Measurements from ENCODE around the gene CD69. TPM values are rescaled to one million over a fixed set of nuclear protein-coding genes. Genes with fewer than 3 reads are reported as not detected.

Gene CD69
- total RNA-seq, 1 donor from 2014 or later, result 0.78 TPM

DNA sequence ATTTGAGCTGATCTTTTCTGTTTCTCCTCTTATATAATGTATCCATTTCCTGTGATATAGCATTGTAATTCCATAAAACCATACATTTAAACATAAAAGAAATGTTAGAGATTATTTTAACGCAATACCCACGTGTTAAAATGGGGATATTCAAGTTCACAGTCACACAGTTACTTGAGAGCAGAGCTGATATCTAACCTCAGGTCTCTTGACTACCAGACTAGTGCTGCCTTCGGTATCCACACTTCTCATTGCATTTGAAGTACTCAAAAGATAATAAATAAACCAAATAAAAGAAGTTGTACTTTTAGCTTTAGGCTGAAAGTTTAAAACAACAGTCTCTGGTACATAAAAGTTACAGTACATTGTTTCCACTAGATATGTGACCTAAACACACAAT is 30.7 kb downstream of the CD69 start:
- H3K27me3 Mint-ChIP-seq (ENCODE audit: low read depth), result no peaks in the 10 kb centered on the region
- TF ChIP-seq CTCF (IDR thresholded peaks at IDR 0.05; ENCODE audit: unreplicated experiment), result no peak
- no peaks in the 10 kb centered on the region for H3K36me3 Mint-ChIP-seq
- H3K27ac Mint-ChIP-seq, result no peak overlapping the region
- no peak overlapping the region for H3K4me3 Mint-ChIP-seq
- no peak for DNase-seq (ENCODE audit: low spot score in 2 of 2, unreplicated experiment in 2 of 2)
- H3K4me1 Mint-ChIP-seq, result peaks cover 2% of the 10 kb centered on the region
- H3K9me3 Mint-ChIP-seq, result no peaks in the 10 kb centered on the region

DNA sequence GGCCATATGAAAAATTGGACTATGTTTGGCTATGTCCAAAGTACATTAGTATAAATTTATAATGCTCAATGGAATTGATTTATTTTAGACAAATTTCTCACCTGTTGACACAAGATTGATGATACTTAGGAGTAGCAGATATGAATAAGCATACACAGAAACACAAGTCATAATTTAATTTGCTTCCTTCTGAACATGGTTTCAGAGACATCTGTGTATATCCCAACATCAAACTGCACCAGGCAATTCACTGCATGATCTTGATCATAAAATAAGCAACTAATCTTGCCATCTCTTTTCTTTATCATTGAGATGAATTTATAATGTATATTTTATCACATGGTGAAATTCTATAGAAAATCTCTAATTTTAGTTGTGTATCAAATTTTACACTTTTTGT is 31.6 kb downstream of the CD69 start:
- Mint-ChIP-seq H3K27me3 (ENCODE audit: low read depth) (no peaks in the 10 kb centered on the region), H3K36me3 (no peaks in the 10 kb centered on the region), H3K9me3 (peaks cover 5% of the 10 kb centered on the region), H3K4me1 (peaks cover 2% of the 10 kb centered on the region), H3K4me3 (no peak overlapping the region), H3K27ac (no peak overlapping the region)
- TF ChIP-seq CTCF (IDR thresholded peaks at IDR 0.05; ENCODE audit: unreplicated experiment), result no peak
- no peak for DNase-seq (ENCODE audit: low spot score in 2 of 2, unreplicated experiment in 2 of 2)

GRCh38 chr12:9727813-9728212 is 32.9 kb downstream of the CD69 start:
- no peak overlapping the region for H3K27ac Mint-ChIP-seq
- H3K9me3 Mint-ChIP-seq, result peaks cover 6% of the 10 kb centered on the region
- H3K27me3 Mint-ChIP-seq (ENCODE audit: low read depth), result no peaks in the 10 kb centered on the region
- no peak for TF ChIP-seq CTCF (IDR thresholded peaks at IDR 0.05; ENCODE audit: unreplicated experiment)
- H3K36me3 Mint-ChIP-seq, result no peaks in the 10 kb centered on the region
- no peak for DNase-seq (ENCODE audit: low spot score in 2 of 2, unreplicated experiment in 2 of 2)
- H3K4me1 Mint-ChIP-seq, result peaks cover 5% of the 10 kb centered on the region
- no peak overlapping the region for H3K4me3 Mint-ChIP-seq

- no peak for DNase-seq (ENCODE audit: low spot score in 2 of 2, unreplicated experiment in 2 of 2)
- peaks cover 6% of the 10 kb centered on the region for H3K9me3 Mint-ChIP-seq
- H3K4me3 Mint-ChIP-seq, result no peak overlapping the region
- H3K4me1 Mint-ChIP-seq, result peaks cover 23% of the 10 kb centered on the region
- no peak for TF ChIP-seq CTCF (IDR thresholded peaks at IDR 0.05; ENCODE audit: unreplicated experiment)
- H3K27ac Mint-ChIP-seq, result no peak overlapping the region
- H3K27me3 Mint-ChIP-seq (ENCODE audit: low read depth), result no peaks in the 10 kb centered on the region
- no peaks in the 10 kb centered on the region for H3K36me3 Mint-ChIP-seq
These were observed 35.4 kb downstream of the CD69 start for GRCh38 chr12:9725213-9725870.

GRCh38 chr12:9724023-9724422 is 36.7 kb downstream of the CD69 start:
- no peak for DNase-seq (ENCODE audit: low spot score in 2 of 2, unreplicated experiment in 2 of 2)
- Mint-ChIP-seq H3K9me3 (peaks cover 6% of the 10 kb centered on the region), H3K27me3 (ENCODE audit: low read depth) (no peaks in the 10 kb centered on the region), H3K4me3 (no peak overlapping the region), H3K4me1 (peaks cover 23% of the 10 kb centered on the region), H3K36me3 (no peaks in the 10 kb centered on the region), H3K27ac (no peak overlapping the region)
- no peak for TF ChIP-seq CTCF (IDR thresholded peaks at IDR 0.05; ENCODE audit: unreplicated experiment)
